HepG2 (cell line): ENCODE measurements around the gene POLE3. TPM values are rescaled to one million over a fixed set of nuclear protein-coding genes. Genes with fewer than 3 reads are reported as not detected.

Experiments used
- BHLHE40 ChIP-seq: IDR thresholded peaks from 2 replicates; pipeline ENCODE4 v1.6.1; 2011; ENCODE audit warnings: low read length, improper control_type of control experiment
- CTCF ChIP-seq: sonication (generic); formaldehyde crosslinking; IDR thresholded peaks from 2 replicates; pipeline ENCODE4 v1.5.0; 2020; ENCODE audit warnings: mild to moderate bottlenecking, missing genetic modification reagents, moderate library complexity
- DMAP1 ChIP-seq: IDR thresholded peaks from 2 replicates; pipeline ENCODE4 v1.6.1; 2016
- KDM6A ChIP-seq: IDR thresholded peaks from 2 replicates; pipeline ENCODE4 v1.6.1; 2016; ENCODE audit warnings: low read depth
- SMAD3 ChIP-seq: sonication (generic); formaldehyde crosslinking; IDR thresholded peaks from 2 replicates; pipeline ENCODE4 v1.4.0; 2020; ENCODE audit warnings: missing genetic modification reagents
- TIGD3 ChIP-seq: sonication (generic); formaldehyde crosslinking; IDR thresholded peaks from 2 replicates; pipeline ENCODE4 v1.5.1; 2020; ENCODE audit warnings: mild to moderate bottlenecking, missing genetic modification reagents, borderline replicate concordance
- USF2 ChIP-seq, 2 experiments: sonication (generic) in 1 of 2; formaldehyde crosslinking in 1 of 2; IDR thresholded peaks; 2 replicates each; pipeline versions ENCODE4 v1.5.1 to v1.6.1; 2011 to 2020; ENCODE audit warnings: borderline replicate concordance in 1 of 2, low read depth in 1 of 2, low read length in 1 of 2, mild to moderate bottlenecking in 1 of 2, missing genetic modification reagents in 1 of 2, moderate library complexity in 1 of 2
- ZGPAT ChIP-seq: IDR thresholded peaks from 2 replicates; pipeline ENCODE4 v1.6.1; 2016; ENCODE audit warnings: mild to moderate bottlenecking
- ZMYM3 ChIP-seq: sonication (generic); formaldehyde crosslinking; IDR thresholded peaks from 2 replicates; pipeline ENCODE4 v1.5.1; 2020; ENCODE audit warnings: mild to moderate bottlenecking, missing genetic modification reagents
- ZNF235 ChIP-seq: sonication (generic); formaldehyde crosslinking; IDR thresholded peaks from 2 replicates; pipeline ENCODE4 v1.8.1; 2023; ENCODE audit warnings: mild to moderate bottlenecking, missing genetic modification reagents, borderline replicate concordance
- ZNF256 ChIP-seq: sonication (generic); formaldehyde crosslinking; conservative IDR thresholded peaks from 2 replicates; pipeline ENCODE4 v1.4.0; 2020; ENCODE audit warnings: missing genetic modification reagents
- ZNF431 ChIP-seq: sonication (generic); formaldehyde crosslinking; IDR thresholded peaks from 2 replicates; pipeline ENCODE4 v1.9.0; 2022; ENCODE audit warnings: missing genetic modification reagents, low read depth, mild to moderate bottlenecking, borderline replicate concordance
- ZNF512 ChIP-seq: sonication (generic); formaldehyde crosslinking; IDR thresholded peaks from 2 replicates; pipeline ENCODE4 v1.4.0; 2020; ENCODE audit warnings: mild to moderate bottlenecking, missing genetic modification reagents
- polyA plus RNA-seq, 8 experiments: library from polyadenylated mRNA; depleted of rRNA in 3 of 8; stranded (reverse) in 7 of 8; unstranded in 1 of 8; fragments of >200 nt; fragmentation: Illumina TruSeq in 4 of 8; extraction: Trizol in 4 of 8; gene quantifications; 2 replicates each; pipeline versions ENCODE4 v1.2.1 to v1.2.3, GENCODE V29; 2011 to 2016; ENCODE audit warnings: low read depth in 4 of 8, missing spikeins in 1 of 8, mixed read lengths in 1 of 8; ENCODE audit not compliant: insufficient read depth in 1 of 8
- total RNA-seq, 5 experiments: library from RNA; depleted of rRNA; stranded (reverse); fragments of >200 nt; fragmentation: Illumina TruSeq; extraction: Trizol; gene quantifications; 2 replicates each; pipeline ENCODE4 v1.2.3, GENCODE V29; 2016; ENCODE audit warnings: low read depth in 1 of 5

Gene POLE3
- total and polyA plus RNA-seq, 2 of the 13 experiments (the other 11 are each of a cell fraction or from before 2014, with no cell fraction given) = 36.0 to 77.2 TPM

- TF ChIP-seq KDM6A (CRISPR knock-in tag) (peak; percentile 91), TIGD3 (CRISPR knock-in tag) (no peak), ZGPAT (CRISPR knock-in tag) (peak; percentile 69; the same call in 1 of the 2 replicates), ZNF512 (no peak), DMAP1 (peak; percentile 17; the same call in 1 of the 2 replicates), SMAD3 (CRISPR knock-in tag) (no peak; the same call in 1 of the 2 replicates), ZNF235 (CRISPR knock-in tag) (no peak), ZMYM3 (peak; percentile 82), BHLHE40 (no peak), ZNF431 (CRISPR knock-in tag) (no peak; the same call in 1 of the 2 replicates), ZNF256 (CRISPR knock-in tag) (no peak), USF2 (IDR thresholded peaks at IDR 0.05; ENCODE audit: low read depth, low read length) (no peak), USF2 (CRISPR knock-in tag; IDR thresholded peaks at IDR 0.05; ENCODE audit: borderline replicate concordance) (no peak), CTCF (no peak)
Measured at GRCh38 chr9:113381909-113382411, 28.5 kb downstream of the POLE3 start (continued).
